Measurements from ENCODE around the gene BRD7.

BRD7 gene

DNA sequence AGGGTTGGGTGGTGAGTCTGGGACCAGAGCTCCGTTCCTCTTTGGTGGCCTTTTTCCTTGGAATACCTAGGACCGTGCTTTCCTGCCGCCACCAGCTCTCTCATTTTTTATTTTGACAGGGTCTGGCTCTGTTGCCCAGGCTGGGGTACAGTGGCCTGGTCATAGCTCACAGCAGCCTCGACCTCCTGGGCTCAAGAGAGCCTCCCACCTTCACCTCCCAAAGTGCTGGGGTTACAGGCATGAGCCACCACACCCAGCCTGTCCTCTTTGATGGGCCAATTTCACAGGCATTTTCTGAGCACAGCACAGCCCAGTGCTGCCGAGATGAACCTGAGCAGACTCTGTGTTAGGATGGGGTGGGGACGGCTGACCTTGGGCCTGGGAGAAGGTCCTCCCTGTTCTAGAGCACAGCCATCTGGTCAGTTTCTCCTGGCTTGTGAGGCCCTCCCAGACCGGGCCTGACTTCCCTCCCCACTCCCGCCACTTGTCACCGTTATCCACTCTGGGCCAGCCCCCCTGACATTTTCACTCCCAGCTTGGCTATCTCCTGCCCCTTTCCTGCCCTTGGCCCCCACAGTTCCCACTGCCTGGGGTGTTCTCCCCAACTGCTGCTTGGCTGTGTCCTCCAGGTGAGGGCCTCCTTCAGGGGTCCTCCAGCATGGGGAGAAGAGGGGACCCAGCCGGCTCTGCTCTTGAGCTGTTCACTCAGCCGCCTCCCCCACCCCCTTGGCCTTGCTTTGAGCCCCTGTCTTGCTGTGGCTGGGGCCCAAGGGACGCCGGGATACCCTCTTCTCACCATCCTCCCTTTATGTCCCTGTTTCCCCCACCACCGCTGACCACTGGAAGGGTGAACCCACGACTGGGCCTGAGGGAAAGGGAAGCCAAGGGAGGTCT lies 97.4 kb downstream of the BRD7 start:
- DNase-seq, result no peak

DNA sequence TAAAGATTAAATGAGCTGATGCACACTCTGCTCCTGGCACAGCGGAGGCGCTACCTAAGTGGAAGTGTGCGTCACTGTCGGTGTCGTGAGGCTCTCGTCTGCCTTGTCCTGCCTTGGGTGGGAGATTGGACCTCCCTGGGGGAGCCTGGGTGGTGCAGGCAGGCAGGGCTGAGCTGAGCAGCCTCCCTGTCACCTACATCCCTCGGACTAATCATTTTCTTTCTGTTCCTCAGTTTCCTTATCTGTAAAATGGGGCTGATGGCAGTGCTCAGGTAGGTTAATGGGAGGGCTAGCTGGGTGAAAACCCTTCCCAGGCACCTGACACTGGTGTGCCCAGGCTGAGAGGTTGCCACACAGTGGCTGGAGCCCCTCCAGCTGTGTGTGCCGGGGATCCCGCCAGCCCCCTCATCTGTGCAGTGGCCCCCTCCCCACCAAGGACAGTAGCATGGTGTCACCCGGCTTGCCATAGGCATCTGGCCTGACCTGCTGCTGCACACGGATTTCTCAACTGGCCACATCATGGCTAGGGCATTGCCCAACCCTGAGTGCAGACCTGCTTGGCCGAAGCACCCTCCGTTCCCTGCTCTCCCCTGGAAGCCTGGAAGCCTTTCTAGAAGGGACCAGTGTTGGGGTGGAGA lies 98.2 kb downstream of the BRD7 start:
- no peak for DNase-seq

DNA sequence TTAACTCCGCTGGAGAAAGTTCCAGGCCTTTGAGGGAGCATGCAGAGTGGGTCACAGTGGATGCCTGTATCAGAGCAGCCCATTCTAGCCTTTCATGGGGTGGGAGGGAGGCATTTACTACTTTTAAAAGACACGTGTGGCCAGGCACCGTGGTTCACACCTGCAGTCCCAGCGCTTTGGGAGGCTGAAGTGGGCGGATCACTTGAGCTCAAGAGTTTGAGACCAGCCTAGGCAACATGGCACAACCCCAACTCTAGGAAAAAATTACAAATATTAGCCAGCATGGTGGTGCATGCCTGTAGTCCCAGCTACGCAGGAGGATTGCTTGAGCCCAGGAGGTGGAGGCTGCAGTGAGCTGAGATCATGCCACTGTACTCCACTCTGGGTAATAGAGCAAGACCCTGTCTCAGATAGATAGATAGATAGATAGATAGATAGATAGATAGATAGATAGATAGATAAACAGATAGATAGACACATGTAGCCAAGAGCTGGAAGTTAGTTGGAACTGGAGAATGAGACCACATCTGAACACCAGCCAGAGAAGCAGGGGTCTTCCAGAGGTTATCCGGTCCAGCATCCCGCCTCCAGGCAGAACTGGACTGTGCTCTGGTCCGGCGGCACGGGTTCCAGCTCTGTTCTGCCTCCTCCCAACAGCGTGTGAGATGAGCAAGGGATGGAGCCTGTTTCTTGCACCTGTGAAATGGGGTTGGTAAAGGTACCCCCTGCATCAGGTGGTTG lies 98.8 kb downstream of the BRD7 start:
- no peak for DNase-seq

DNA sequence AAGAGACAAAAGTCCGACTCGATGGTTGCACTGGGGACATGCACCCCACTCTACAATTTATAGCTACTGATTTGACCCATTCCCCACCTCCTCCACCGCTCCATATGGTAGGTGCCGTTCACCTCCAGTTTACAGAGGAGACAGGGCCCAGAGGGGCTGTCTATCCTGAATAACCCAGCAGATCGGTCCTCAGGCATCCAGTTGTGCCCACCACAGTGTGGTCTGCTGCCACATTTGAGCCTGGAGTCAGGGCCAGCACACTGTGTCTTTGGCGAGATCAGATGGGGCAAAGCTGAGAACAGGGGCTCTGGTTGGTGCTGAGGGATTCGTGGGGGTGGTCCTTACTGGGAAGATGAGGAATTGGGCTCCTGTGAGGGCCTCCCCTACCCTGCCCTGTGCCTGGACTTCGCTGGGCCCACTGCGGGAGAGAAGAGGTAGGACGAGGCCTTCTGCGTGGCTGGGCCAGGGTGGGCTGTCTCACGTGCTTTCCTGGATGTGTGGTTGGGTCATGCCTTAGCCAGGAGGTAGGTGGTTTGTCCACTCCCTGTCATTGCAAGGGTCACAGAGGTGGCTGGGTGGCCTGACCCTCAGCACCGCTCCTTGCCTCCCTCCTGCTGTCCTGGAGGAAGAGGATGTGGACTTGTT lies 99.6 kb downstream of the BRD7 start:
- no peak for DNase-seq

DNA sequence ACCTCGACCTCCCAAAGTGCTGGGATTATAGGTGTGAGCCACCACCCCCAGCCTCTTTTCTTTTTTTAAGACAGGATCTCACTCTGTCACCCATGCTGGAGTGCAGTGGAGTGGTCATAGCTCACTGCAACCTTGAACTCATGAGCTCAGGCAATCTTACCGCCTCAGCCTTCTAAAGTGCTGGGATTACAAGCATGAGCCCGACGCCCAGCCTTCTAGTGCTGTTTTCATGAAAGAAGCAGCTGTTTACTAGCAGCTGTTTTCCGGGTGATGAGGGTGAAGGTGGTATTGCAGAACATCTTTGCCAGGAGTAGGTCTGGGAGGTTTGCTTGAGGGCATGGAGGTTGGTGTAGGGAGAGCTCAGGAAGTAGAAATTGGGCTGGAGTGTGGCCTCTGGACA lies 100.4 kb downstream of the BRD7 start:
- no peak for DNase-seq

DNA sequence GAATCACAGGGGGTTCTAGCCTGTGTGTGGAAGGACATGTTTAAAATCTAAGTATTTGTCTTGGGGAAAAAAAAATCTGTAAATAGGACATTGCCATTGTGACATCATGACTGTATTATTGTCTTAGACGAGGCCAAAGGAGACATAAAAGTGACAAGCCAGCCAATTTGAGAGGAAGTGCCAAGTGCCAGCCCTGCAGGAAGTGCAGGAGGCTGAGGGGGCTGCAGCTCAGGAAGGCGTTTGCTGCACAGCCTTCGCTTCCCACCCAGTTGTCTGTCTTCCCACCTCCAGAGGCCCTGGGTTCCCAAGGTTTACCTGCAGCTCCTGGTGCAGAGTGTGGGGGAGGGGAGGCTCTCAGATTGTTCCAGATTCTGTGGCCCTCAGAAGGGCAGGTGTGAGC lies 101.1 kb downstream of the BRD7 start:
- no peak for DNase-seq

DNA sequence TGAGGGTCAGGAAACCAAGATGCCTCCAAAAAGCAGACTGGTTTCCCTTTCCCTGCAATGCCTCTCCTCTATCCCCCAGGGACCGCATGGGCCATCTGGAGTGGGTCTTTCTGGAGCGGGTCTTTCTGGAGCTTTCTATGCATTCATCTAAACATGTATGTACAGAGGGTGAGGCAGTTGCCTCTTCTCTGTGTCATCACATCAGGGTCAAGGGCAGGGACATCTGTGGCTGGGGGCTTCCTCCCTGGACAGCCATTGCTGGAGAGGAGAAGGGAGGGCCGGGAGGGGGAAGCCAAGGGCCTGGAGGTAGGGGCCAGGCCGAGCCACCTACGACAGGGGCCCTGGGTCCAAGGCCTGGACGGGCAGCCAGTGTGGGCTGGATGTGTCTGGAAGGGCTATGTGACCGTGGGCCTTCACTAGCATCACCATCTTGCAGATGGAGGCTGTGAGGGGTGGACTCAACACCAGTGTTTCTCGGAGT lies 101.6 kb downstream of the BRD7 start:
- DNase-seq, result no peak

DNA sequence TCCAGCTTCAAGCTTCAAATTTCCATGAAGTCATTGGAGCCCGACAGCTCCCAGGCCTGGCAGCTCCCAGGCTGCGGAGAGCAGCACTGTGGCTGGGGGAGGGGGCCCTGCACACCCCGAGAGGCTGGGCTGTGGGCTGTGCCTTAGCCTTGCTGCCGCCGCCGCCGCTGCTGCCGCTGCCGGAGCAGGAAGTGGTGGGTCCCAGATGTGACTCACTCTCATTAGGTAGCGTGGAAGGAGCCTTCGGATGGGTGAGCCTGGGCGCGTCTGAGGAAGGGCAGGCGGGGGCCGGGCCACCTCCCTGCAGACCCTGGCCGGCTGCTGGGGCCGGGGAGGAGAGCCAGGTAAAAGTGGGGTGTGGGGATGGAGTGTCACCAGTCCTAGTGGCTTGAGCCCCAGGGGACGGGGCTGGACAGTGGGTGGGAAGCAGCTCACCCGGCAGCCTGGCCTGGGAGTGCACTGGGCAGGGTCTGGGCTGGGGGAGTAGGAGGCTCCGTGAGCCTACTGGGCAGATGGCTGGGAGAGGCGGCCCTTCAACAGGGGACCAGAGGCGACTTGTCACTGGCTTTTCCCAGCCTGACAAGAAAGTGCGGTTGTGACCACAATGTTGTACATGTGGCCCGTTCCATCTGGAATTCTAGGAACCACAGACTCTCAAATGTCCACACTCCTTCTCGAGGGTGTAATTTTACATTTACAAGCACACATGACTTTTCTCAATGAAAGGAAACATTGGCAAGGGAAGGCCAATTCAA lies 102.3 kb downstream of the BRD7 start, which contains the start of gene ADCY7:
ADCY7 (plus strand) TSS at position 215 of the 755 bp plus-strand sequence. CDS start 21,629 bp downstream, outside the sequence.
- peak; percentile 86 for DNase-seq

All from stimulated activated naive CD4-positive, alpha-beta T cell treated with Interleukin-2 at 50 U/mL for 16 hours (primary cell).